GM18505 (cell line): Measurements from ENCODE around the gene ARMC2.

Experiments used
- ATAC-seq: cut with Tn5 transposase; IDR thresholded peaks from one replicate; pipeline ENCODE4 v1.9.1; 2021; ENCODE audit not compliant: unreplicated experiment
- POLR2A ChIP-seq: IDR thresholded peaks from 4 replicates; pipeline ENCODE4 v1.6.1; 2011; ENCODE audit warnings: borderline replicate concordance; ENCODE audit not compliant: insufficient read depth, insufficient read length; ENCODE audit errors: extremely low read depth

Gene ARMC2

GRCh38 chr6:109014606-109015005 is 166.4 kb downstream of the ARMC2 start:
- no peak for ATAC-seq
- TF ChIP-seq POLR2A: no peak

DNA sequence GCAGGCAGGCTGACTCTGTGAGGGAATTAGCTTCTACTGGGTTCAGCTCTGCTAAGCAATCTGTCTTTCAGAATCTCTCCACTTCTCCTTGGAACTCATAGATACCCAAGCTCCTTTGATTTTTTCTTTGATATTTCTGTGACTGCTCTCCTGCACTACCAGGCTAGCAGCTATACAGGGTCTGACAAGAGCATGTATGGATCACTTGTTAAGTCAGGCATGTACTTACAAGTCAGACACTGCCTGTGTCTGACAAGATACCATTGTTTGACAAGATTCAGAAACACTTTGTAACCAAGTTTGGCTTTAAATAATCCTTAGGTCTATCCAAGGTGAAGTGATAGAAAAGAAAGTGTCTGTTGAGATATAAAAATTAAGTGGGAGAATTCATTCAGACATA is 167.0 kb downstream of the ARMC2 start:
- TF ChIP-seq POLR2A: no peak
- ATAC-seq: no peak

- no peak for TF ChIP-seq POLR2A
- ATAC-seq: no peak
These were observed 171.7 kb downstream of the ARMC2 start for GRCh38 chr6:109019911-109020310.

GRCh38 chr6:109021870-109022269 is 173.6 kb downstream of the ARMC2 start:
- ATAC-seq: no peak
- no peak for TF ChIP-seq POLR2A

DNA sequence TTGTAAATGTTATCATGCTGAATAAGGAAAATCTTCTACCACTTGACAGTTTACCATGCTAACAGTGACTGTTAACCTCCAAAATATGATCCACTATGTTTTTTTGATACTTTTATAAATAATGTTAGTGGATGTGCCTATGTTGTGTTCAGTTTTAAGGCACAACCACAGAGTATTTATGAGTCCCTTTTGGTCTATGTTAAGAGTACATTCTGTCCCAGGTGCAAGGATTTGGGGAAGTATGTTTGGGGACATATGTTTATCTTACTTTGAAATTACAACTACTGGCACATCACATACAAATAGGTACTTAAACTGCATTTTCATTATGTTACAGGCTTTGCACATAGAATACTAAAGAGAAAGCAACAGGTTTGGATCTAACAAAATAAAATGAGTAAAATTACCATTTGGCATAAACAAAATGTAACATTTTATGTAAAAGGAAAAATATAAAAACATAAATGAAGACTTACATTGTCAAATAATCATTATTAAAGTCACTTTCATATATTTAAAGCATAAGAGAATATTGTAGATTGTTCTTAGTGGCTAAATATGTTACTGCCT is 175.2 kb downstream of the ARMC2 start:
- no peak for TF ChIP-seq POLR2A
- ATAC-seq: no peak
